Panc1 (cell line): Measurements from ENCODE around the gene RBM23. TPM values are rescaled to one million over a fixed set of nuclear protein-coding genes. Genes with fewer than 3 reads are reported as not detected.
A peak's percentile ranks its signal among the peaks of the same experiment; 100 is the strongest.

Experiments used
- ATAC-seq: fragments of 200-7000 bp; cut with Tn5 transposase; 2 replicates; pipeline ENCODE4 v1.9.1; 2020; ENCODE audit warnings: mild to moderate bottlenecking, moderate library complexity
- BruUV-seq: library from RNA; stranded (reverse); fragments of 400-500 nt; replicated peaks from 2 replicates; lab custom pipeline; 2021; lab: Mats Ljungman, UMichigan
- CTCF ChIA-PET: fragments of 300-600 bp; sonication (Branson Sonifier 250); formaldehyde crosslinking; loops from one replicate; lab custom pipeline; 2022; ENCODE audit warnings: antibody characterized with exemption; lab: Charles Lee
- POLR2A ChIA-PET: fragments of 300-600 bp; sonication (Branson Sonifier 250); formaldehyde crosslinking; loops from one replicate; lab custom pipeline; 2022; ENCODE audit warnings: antibody characterized with exemption; lab: Charles Lee
- DNase-seq: peaks from one replicate; pipeline ENCODE4 v3.0.0-alpha.2; 2010; ENCODE audit warnings: low read depth, low spot score
- H3K27ac ChIP-seq: 2 replicates; pipeline ENCODE4 v1.5.1; 2011; ENCODE audit warnings: mild to moderate bottlenecking, low read length, inconsistent platforms
- H3K27me3 ChIP-seq: fragments of 200-500 bp; sonication (Bioruptor generic); 2 replicates; pipeline ENCODE4 v1.6.0; 2014; ENCODE audit warnings: low read length, inconsistent platforms; ENCODE audit not compliant: control insufficient read depth, insufficient read depth
- H3K36me3 ChIP-seq: fragments of 200-500 bp; sonication (Bioruptor generic); 2 replicates; pipeline ENCODE4 v1.5.1; 2014; ENCODE audit warnings: inconsistent platforms, mild to moderate bottlenecking, low read length, moderate library complexity; ENCODE audit not compliant: control insufficient read depth, insufficient read depth
- H3K4me1 ChIP-seq: 2 replicates; pipeline ENCODE4 v1.5.1; 2011; ENCODE audit warnings: inconsistent platforms, mild to moderate bottlenecking, low read length, moderate library complexity; ENCODE audit not compliant: control insufficient read depth, insufficient read depth
- H3K4me3 ChIP-seq, 2 experiments: 2 replicates each; pipeline ENCODE4 v1.5.1; 2011 to 2012; ENCODE audit warnings: low read depth in 2 of 2, low read length in 2 of 2, mild to moderate bottlenecking in 2 of 2, inconsistent platforms in 1 of 2, moderate library complexity in 1 of 2
- H3K9me3 ChIP-seq: fragments of 200-500 bp; sonication (Bioruptor generic); 2 replicates; pipeline ENCODE4 v1.5.1; 2014; ENCODE audit warnings: low read depth, mild to moderate bottlenecking, inconsistent platforms, low read length, moderate library complexity; ENCODE audit not compliant: control insufficient read depth, insufficient read depth
- CTCF ChIP-seq: fragments of 450-650 bp; IDR thresholded peaks from 2 replicates; pipeline ENCODE4 v1.5.1; 2017; ENCODE audit warnings: mild to moderate bottlenecking
- POLR2AphosphoS5 ChIP-seq: IDR thresholded peaks from 2 replicates; pipeline ENCODE4 v1.6.1; 2012; ENCODE audit warnings: mild to moderate bottlenecking, low read depth, low read length, moderate library complexity
- REST ChIP-seq, 2 experiments: IDR thresholded peaks; 2 replicates each; pipeline ENCODE4 v1.6.1; 2011 to 2012; ENCODE audit warnings: low read depth in 2 of 2, control low read depth in 1 of 2, low read length in 1 of 2, mild to moderate bottlenecking in 1 of 2, moderate library complexity in 1 of 2; ENCODE audit not compliant: insufficient read depth in 1 of 2
- SIN3A ChIP-seq: IDR thresholded peaks from 2 replicates; pipeline ENCODE4 v1.6.1; 2012; ENCODE audit warnings: low read depth, mild to moderate bottlenecking, low read length, moderate library complexity, borderline replicate concordance; ENCODE audit not compliant: insufficient read depth
- in situ Hi-C: cut with HindIII; loops from 2 replicates; pipeline ENCODE4 v1.10.0; 2016; ENCODE audit warnings: low sequenced_read_pairs, low pct_unique_long_range_greater_than_20kb
- intact Hi-C: fragments of 100-400 bp; cut with micrococcal nuclease; formaldehyde crosslinking; loops from one replicate; pipeline ENCODE4 v1.10.0; 2022; ENCODE audit not compliant: unreplicated experiment
- total RNA-seq: library from RNA; stranded (reverse); gene quantifications from one replicate; pipeline ENCODE4 v1.2.1, GENCODE V29; 2021; ENCODE audit not compliant: unreplicated experiment

Gene RBM23
- total RNA-seq, 1 experiment from 2014 or later: 47.2 TPM

GRCh38 chr14:22901799-22902198 is 17.1 kb downstream of the RBM23 start:
- ChIA-PET CTCF (interaction anchor here (0.5 to 2.1 kb wide), 3 partner anchors 80 to 189 kb away, joined by 3 to 16 read pairs (median 5); no protein-coding TSS in a partner anchor), POLR2A (no interaction called here)
- Histone ChIP-seq H3K27me3 (no peaks in the 10 kb centered on the region), H3K4me3 (no peak overlapping the region), H3K36me3 (peaks cover 16% of the 10 kb centered on the region), H3K4me1 (no peaks in the 10 kb centered on the region), H3K27ac (no peak overlapping the region), H3K9me3 (no peaks in the 10 kb centered on the region)
- intact Hi-C loops (no loop called here), in situ Hi-C loops (no loop called here)
- no peak for TF ChIP-seq CTCF
- no peak for ATAC-seq
- BruUV-seq: no TSS peak
- no peak for DNase-seq

GRCh38 chr14:22900081-22900799 is 18.7 kb downstream of the RBM23 start:
- no peaks in the 10 kb centered on the region for H3K4me1 ChIP-seq
- no TSS peak for BruUV-seq
- H3K4me3 ChIP-seq: no peak overlapping the region
- H3K27me3 ChIP-seq: no peaks in the 10 kb centered on the region
- H3K36me3 ChIP-seq: peaks cover 4% of the 10 kb centered on the region; the same call in 1 of the 2 replicates
- H3K9me3 ChIP-seq: no peaks in the 10 kb centered on the region
- ATAC-seq (peak; percentile 85), DNase-seq (no peak)
- ChIA-PET CTCF (interaction anchor here (0.6 to 0.8 kb wide), 4 partner anchors 42 to 81 kb away, joined by 3 to 6 read pairs (median 4); no protein-coding TSS in a partner anchor), POLR2A (no interaction called here)
- TF ChIP-seq CTCF (peak; percentile 77), SIN3A (no peak), POLR2AphosphoS5 (no peak), REST (IDR thresholded peaks at IDR 0.05; ENCODE audit: insufficient read depth in 1 of 2, low read depth in 2 of 2, low read length in 1 of 2) (no peak)
- intact Hi-C loops: no loop called here
- no peak overlapping the region for H3K27ac ChIP-seq
- in situ Hi-C loops: no loop called here
